HCT116 (cell line): ENCODE measurements around the gene FOXP1.

Source experiments
- POLR2A ChIP-seq: IDR thresholded peaks from 2 replicates; pipeline ENCODE4 v1.7.0; 2011; ENCODE audit warnings: borderline replicate concordance; ENCODE audit not compliant: insufficient read depth, insufficient read length; ENCODE audit errors: extremely low read depth
- TF ChIP-seq, protein P1 (sequence below), 3 experiments: fragments of 200-600 bp in 1 of 3; sonication (generic) in 1 of 3; IDR thresholded peaks in 2 of 3; conservative IDR thresholded peaks in 1 of 3; 2 replicates each; pipeline ENCODE4 v1.5.1; 2012 to 2017; ENCODE audit warnings: low read depth in 2 of 3, low read length in 2 of 3, antibody characterized with exemption in 1 of 3, borderline replicate concordance in 1 of 3, control low read depth in 1 of 3, mild to moderate bottlenecking in 1 of 3, mixed read lengths in 1 of 3, mixed run types in 1 of 3, moderate library complexity in 1 of 3; ENCODE audit not compliant: insufficient read depth in 1 of 3

DNA sequence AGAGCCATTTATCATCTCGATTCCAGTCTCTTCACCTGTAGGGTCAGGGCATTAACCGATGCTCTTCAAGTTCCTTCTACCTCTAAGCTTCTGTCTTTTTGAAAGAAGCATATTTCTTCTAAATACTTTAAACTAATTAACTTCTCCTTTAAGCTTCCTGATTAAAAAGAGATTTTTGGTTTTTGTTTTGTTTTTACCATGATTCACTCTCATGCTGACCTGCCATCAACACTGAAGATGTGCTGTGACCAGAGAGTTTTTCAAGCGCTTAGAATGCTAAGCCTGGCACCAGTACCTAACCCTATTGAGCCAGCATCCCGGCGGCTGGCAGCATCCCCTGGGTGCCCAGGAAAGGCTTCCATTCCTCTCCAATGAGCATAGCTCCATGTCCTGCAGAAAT is 89.3 kb downstream of the FOXP1 start:
- TF ChIP-seq, protein P1, sequence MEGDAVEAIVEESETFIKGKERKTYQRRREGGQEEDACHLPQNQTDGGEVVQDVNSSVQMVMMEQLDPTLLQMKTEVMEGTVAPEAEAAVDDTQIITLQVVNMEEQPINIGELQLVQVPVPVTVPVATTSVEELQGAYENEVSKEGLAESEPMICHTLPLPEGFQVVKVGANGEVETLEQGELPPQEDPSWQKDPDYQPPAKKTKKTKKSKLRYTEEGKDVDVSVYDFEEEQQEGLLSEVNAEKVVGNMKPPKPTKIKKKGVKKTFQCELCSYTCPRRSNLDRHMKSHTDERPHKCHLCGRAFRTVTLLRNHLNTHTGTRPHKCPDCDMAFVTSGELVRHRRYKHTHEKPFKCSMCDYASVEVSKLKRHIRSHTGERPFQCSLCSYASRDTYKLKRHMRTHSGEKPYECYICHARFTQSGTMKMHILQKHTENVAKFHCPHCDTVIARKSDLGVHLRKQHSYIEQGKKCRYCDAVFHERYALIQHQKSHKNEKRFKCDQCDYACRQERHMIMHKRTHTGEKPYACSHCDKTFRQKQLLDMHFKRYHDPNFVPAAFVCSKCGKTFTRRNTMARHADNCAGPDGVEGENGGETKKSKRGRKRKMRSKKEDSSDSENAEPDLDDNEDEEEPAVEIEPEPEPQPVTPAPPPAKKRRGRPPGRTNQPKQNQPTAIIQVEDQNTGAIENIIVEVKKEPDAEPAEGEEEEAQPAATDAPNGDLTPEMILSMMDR (IDR thresholded peaks at IDR 0.05 in 2 of 3, conservative IDR thresholded peaks at IDR 0.05 in 1 of 3; ENCODE audit: borderline replicate concordance in 1 of 3, insufficient read depth in 1 of 3, low read depth in 2 of 3, low read length in 2 of 3): no peak
- no peak for TF ChIP-seq POLR2A
